HCT116 (cell line): ENCODE measurements around the gene CORO6. TPM values are rescaled to one million over a fixed set of nuclear protein-coding genes. Genes with fewer than 3 reads are reported as not detected.

Source experiments
- ATAC-seq: fragments of 200-7000 bp; cut with Tn5 transposase; 2 replicates; pipeline ENCODE4 v1.9.1; 2020; ENCODE audit warnings: mild to moderate bottlenecking, moderate library complexity
- BruUV-seq: library from RNA; stranded (reverse); fragments of 400-500 nt; replicated peaks from 2 replicates; lab custom pipeline; 2021; lab: Mats Ljungman, UMichigan
- CTCF ChIA-PET: fragments of 300-600 bp; sonication (Branson Sonifier 250); formaldehyde crosslinking; loops from one replicate; lab custom pipeline; 2021; ENCODE audit warnings: antibody characterized with exemption; lab: Charles Lee
- POLR2A ChIA-PET: fragments of 300-600, 350-600 bp; sonication (Branson Sonifier 250); formaldehyde crosslinking; loops from one replicate; lab custom pipeline; 2021; ENCODE audit warnings: antibody characterized with exemption; lab: Charles Lee
- RAD21 ChIA-PET, 2 experiments: fragments of 300-600 bp; sonication (Branson Sonifier 250); formaldehyde crosslinking; loops; one replicate each; lab custom pipeline; 2023; ENCODE audit warnings: low total read pairs in 2 of 2; ENCODE audit not compliant: uncharacterized antibody in 2 of 2, unreplicated experiment in 2 of 2, low non-redundant PET in 1 of 2; lab: Charles Lee
- DNase-seq: peaks from one replicate; pipeline ENCODE4 v3.0.0-alpha.2; 2010; ENCODE audit warnings: low read depth, low spot score
- H2AFZ ChIP-seq: fragments of 200-600 bp; shearing (Covaris generic), sonication (generic); 2 replicates; pipeline ENCODE4 v1.6.1; 2017; ENCODE audit warnings: low read depth, mixed run types, mixed read lengths, antibody characterized with exemption, low read length; ENCODE audit not compliant: poor library complexity, severe bottlenecking
- H3K27ac ChIP-seq: 2 replicates; pipeline ENCODE4 v1.5.1; 2012; ENCODE audit warnings: low read depth, low read length
- H3K27me3 ChIP-seq: fragments of 200-600 bp; sonication (generic); 2 replicates; pipeline ENCODE4 v1.6.1; 2016; ENCODE audit warnings: mixed run types, low read length, mixed read lengths; ENCODE audit not compliant: insufficient read depth
- H3K36me3 ChIP-seq, 2 experiments: fragments of 200-500 bp in 1 of 2; fragments of 200-600 bp in 1 of 2; sonication (Bioruptor generic) in 1 of 2; sonication (generic) in 1 of 2; 2 replicates each; pipeline versions ENCODE4 v1.5.1 to v1.6.1; 2014 to 2016; ENCODE audit warnings: low read length in 2 of 2, inconsistent platforms in 1 of 2, mixed read lengths in 1 of 2, mixed run types in 1 of 2; ENCODE audit not compliant: insufficient read depth in 2 of 2, control insufficient read depth in 1 of 2
- H3K4me1 ChIP-seq, 2 experiments: fragments of 200-600 bp in 1 of 2; sonication (generic) in 1 of 2; 2 replicates each; pipeline versions ENCODE4 v1.5.1 to v1.6.1; 2012 to 2017; ENCODE audit warnings: low read length in 2 of 2, inconsistent platforms in 1 of 2, mild to moderate bottlenecking in 1 of 2, mixed read lengths in 1 of 2, mixed run types in 1 of 2, moderate library complexity in 1 of 2; ENCODE audit not compliant: insufficient read depth in 2 of 2, control insufficient read depth in 1 of 2
- H3K4me2 ChIP-seq: fragments of 200-600 bp; sonication (generic); 2 replicates; pipeline ENCODE4 v1.6.1; 2017; ENCODE audit warnings: mixed run types, low read length, mixed read lengths
- H3K4me3 ChIP-seq, 2 experiments: fragments of 200-600 bp in 1 of 2; sonication (generic) in 1 of 2; replicated peaks in 1 of 2; 2 replicates each; pipeline ENCODE4 v1.5.1; 2011 to 2016; ENCODE audit warnings: low read length in 2 of 2, control low read depth in 1 of 2, low read depth in 1 of 2, mild to moderate bottlenecking in 1 of 2, mixed read lengths in 1 of 2, mixed run types in 1 of 2
- H3K79me2 ChIP-seq: fragments of 200-600 bp; sonication (generic); 2 replicates; pipeline ENCODE4 v1.6.1; 2017; ENCODE audit warnings: mild to moderate bottlenecking, mixed run types, low read length, moderate library complexity, mixed read lengths; ENCODE audit not compliant: insufficient read depth
- H3K9ac ChIP-seq: fragments of 200-600 bp; sonication (generic); 2 replicates; pipeline ENCODE4 v1.6.1; 2016; ENCODE audit warnings: low read length, mixed read lengths
- H3K9me2 ChIP-seq: fragments of 200-600 bp; sonication (generic), shearing (Covaris generic); 2 replicates; pipeline ENCODE4 v1.6.1; 2017; ENCODE audit warnings: mixed run types, mild to moderate bottlenecking, moderate library complexity; ENCODE audit not compliant: insufficient read depth
- H3K9me3 ChIP-seq, 2 experiments: fragments of 200-500 bp in 1 of 2; fragments of 200-600 bp in 1 of 2; sonication (Bioruptor generic) in 1 of 2; sonication (generic) in 1 of 2; 2 replicates each; pipeline ENCODE4 v1.6.1; 2014 to 2017; ENCODE audit warnings: low read length in 2 of 2, mixed read lengths in 2 of 2, inconsistent platforms in 1 of 2, low read depth in 1 of 2, mild to moderate bottlenecking in 1 of 2, mixed run types in 1 of 2, moderate library complexity in 1 of 2; ENCODE audit not compliant: control insufficient read depth in 1 of 2, insufficient read depth in 1 of 2
- H4K20me1 ChIP-seq: fragments of 200-600 bp; sonication (generic), shearing (Covaris generic); 2 replicates; pipeline ENCODE4 v1.6.1; 2017; ENCODE audit warnings: mixed run types, mild to moderate bottlenecking, moderate library complexity; ENCODE audit not compliant: insufficient read depth
- CBX3 ChIP-seq: IDR thresholded peaks from 2 replicates; pipeline ENCODE4 v1.6.1; 2012; ENCODE audit warnings: low read depth
- CEBPB ChIP-seq: IDR thresholded peaks from 2 replicates; pipeline ENCODE4 v1.6.1; 2012; ENCODE audit warnings: low read depth
- EGR1 ChIP-seq: IDR thresholded peaks from 2 replicates; pipeline ENCODE4 v1.6.1; 2012; ENCODE audit warnings: low read depth
- EZH2 ChIP-seq: fragments of 200-600 bp; sonication (generic); IDR thresholded peaks from 2 replicates; pipeline ENCODE4 v1.6.1; 2017; ENCODE audit warnings: antibody characterized with exemption, mixed run types
- EZH2phosphoT487 ChIP-seq: fragments of 200-600 bp; IDR thresholded peaks from 2 replicates; pipeline ENCODE4 v1.6.1; 2018; ENCODE audit warnings: antibody characterized with exemption, borderline replicate concordance
- FOSL1 ChIP-seq: IDR thresholded peaks from 2 replicates; pipeline ENCODE4 v1.6.1; 2012; ENCODE audit warnings: low read depth
- JUND ChIP-seq: IDR thresholded peaks from 2 replicates; pipeline ENCODE4 v1.6.1; 2012
- MAX ChIP-seq: IDR thresholded peaks from 2 replicates; pipeline ENCODE4 v1.6.1; 2012
- POLR2A ChIP-seq: IDR thresholded peaks from 2 replicates; pipeline ENCODE4 v1.7.0; 2011; ENCODE audit warnings: borderline replicate concordance; ENCODE audit not compliant: insufficient read depth, insufficient read length; ENCODE audit errors: extremely low read depth
- POLR2AphosphoS5 ChIP-seq: IDR thresholded peaks from 2 replicates; pipeline ENCODE4 v1.6.1; 2011; ENCODE audit warnings: mild to moderate bottlenecking, low read depth, low read length, moderate library complexity
- RAD21 ChIP-seq: IDR thresholded peaks from 2 replicates; pipeline ENCODE4 v1.6.1; 2012; ENCODE audit warnings: low read depth, mild to moderate bottlenecking
- REST ChIP-seq: IDR thresholded peaks from 2 replicates; pipeline ENCODE4 v1.6.1; 2012; ENCODE audit warnings: low read depth
- SP1 ChIP-seq: IDR thresholded peaks from 2 replicates; pipeline ENCODE4 v1.6.1; 2012; ENCODE audit warnings: low read depth
- SRF ChIP-seq: IDR thresholded peaks from 2 replicates; pipeline ENCODE4 v1.6.1; 2012; ENCODE audit warnings: low read depth
- TCF7L2 ChIP-seq: IDR thresholded peaks from 2 replicates; pipeline ENCODE4 v1.7.0; 2011; ENCODE audit warnings: borderline replicate concordance, inconsistent platforms; ENCODE audit not compliant: insufficient read depth, insufficient read length; ENCODE audit errors: extremely low read depth
- YY1 ChIP-seq: IDR thresholded peaks from 2 replicates; pipeline ENCODE4 v1.6.1; 2011; ENCODE audit warnings: low read length, low read depth, moderate library complexity, mild to moderate bottlenecking; ENCODE audit not compliant: insufficient replicate concordance; ENCODE audit errors: extremely low read depth
- ZFX ChIP-seq: fragments of 450-650 bp; IDR thresholded peaks from 2 replicates; pipeline ENCODE4 v1.6.1; 2017
- ZNF274 ChIP-seq: fragments of 200-500 bp; sonication (Bioruptor generic); IDR thresholded peaks from 2 replicates; pipeline ENCODE4 v1.6.1; 2014; ENCODE audit warnings: mild to moderate bottlenecking, low read depth, low read length, inconsistent platforms
- intact Hi-C: fragments of 100-400 bp; cut with micrococcal nuclease; formaldehyde crosslinking; loops from 2 replicates; pipeline ENCODE4 v1.10.0; 2022
- total RNA-seq: library from RNA; stranded (reverse); gene quantifications from one replicate; pipeline ENCODE4 v1.2.1, GENCODE V29; 2021; ENCODE audit not compliant: unreplicated experiment
- TF ChIP-seq, protein P1 (sequence below), 3 experiments: fragments of 200-600 bp in 1 of 3; sonication (generic) in 1 of 3; IDR thresholded peaks in 2 of 3; conservative IDR thresholded peaks in 1 of 3; 2 replicates each; pipeline ENCODE4 v1.5.1; 2012 to 2017; ENCODE audit warnings: low read depth in 2 of 3, low read length in 2 of 3, antibody characterized with exemption in 1 of 3, borderline replicate concordance in 1 of 3, control low read depth in 1 of 3, mild to moderate bottlenecking in 1 of 3, mixed read lengths in 1 of 3, mixed run types in 1 of 3, moderate library complexity in 1 of 3; ENCODE audit not compliant: insufficient read depth in 1 of 3

CORO6 gene
- total RNA-seq, 1 experiment from 2014 or later = 8.7 TPM

DNA sequence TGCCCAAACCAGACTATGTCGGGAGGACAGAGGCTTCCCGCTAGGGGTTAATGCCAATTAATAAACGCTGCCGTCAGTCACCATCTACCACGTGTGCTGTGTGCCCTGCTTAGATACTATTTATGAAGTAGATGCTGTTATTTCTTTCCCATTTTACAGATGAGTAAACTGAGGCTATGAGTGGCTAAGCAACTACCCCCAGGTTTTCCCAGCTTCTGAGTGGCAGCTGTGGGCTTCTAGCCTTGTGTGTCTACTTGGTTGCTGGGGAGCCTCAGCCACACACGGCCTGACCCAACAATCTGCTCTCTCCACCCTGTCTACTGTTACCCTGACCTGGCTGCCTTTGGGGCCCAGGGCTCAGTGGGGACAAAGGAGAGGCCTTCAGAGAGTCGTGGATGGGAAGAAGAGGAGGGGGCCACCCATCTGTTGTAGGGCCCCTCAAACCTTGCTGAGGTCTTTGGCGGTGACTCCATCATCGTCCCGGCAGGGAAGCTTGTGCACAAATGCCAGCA is 40.4 kb downstream of the CORO6 start:
- Histone ChIP-seq H3K4me1 (peaks cover 7 to 42% of the 10 kb centered on the region in 2 experiments; a peak in 3 of 4 replicates), H3K4me3 (no peak overlapping the region), H4K20me1 (no peaks in the 10 kb centered on the region), H3K4me2 (no peak overlapping the region), H3K36me3 (peaks cover 6 to 10% of the 10 kb centered on the region in 2 experiments; a peak in 2 of 4 replicates), H3K9me2 (no peaks in the 10 kb centered on the region), H3K79me2 (peaks cover 45% of the 10 kb centered on the region), H3K9me3 (no peaks in the 10 kb centered on the region), H3K27ac (no peak overlapping the region)
- no TSS peak for BruUV-seq
- ATAC-seq = no peak
- intact Hi-C loops = no loop called here
- POLR2A ChIA-PET = interaction anchor here (2.0 kb wide), 1 partner anchor 10 kb away, joined by 6 read pairs; the partner anchor contains the start of gene ANKRD13B
- CTCF ChIA-PET = interaction anchor here (2.0 to 6.0 kb wide), 4 partner anchors 10 to 511 kb away, joined by 7 to 38 read pairs (median 12); partner anchors contain the start of gene ANKRD13B
- no peak for TF ChIP-seq RAD21
- TF ChIP-seq EGR1 = no peak
- TF ChIP-seq SRF = no peak
- TF ChIP-seq, protein P1, sequence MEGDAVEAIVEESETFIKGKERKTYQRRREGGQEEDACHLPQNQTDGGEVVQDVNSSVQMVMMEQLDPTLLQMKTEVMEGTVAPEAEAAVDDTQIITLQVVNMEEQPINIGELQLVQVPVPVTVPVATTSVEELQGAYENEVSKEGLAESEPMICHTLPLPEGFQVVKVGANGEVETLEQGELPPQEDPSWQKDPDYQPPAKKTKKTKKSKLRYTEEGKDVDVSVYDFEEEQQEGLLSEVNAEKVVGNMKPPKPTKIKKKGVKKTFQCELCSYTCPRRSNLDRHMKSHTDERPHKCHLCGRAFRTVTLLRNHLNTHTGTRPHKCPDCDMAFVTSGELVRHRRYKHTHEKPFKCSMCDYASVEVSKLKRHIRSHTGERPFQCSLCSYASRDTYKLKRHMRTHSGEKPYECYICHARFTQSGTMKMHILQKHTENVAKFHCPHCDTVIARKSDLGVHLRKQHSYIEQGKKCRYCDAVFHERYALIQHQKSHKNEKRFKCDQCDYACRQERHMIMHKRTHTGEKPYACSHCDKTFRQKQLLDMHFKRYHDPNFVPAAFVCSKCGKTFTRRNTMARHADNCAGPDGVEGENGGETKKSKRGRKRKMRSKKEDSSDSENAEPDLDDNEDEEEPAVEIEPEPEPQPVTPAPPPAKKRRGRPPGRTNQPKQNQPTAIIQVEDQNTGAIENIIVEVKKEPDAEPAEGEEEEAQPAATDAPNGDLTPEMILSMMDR (IDR thresholded peaks at IDR 0.05 in 2 of 3, conservative IDR thresholded peaks at IDR 0.05 in 1 of 3; ENCODE audit: borderline replicate concordance in 1 of 3, insufficient read depth in 1 of 3, low read depth in 2 of 3, low read length in 2 of 3) = no peak
- TF ChIP-seq FOSL1 = no peak
- TF ChIP-seq TCF7L2 = no peak
- no peak for TF ChIP-seq POLR2AphosphoS5
- TF ChIP-seq ZNF274 = no peak
- no peak for TF ChIP-seq JUND
- no peak for TF ChIP-seq MAX
- TF ChIP-seq REST = no peak
- TF ChIP-seq POLR2A = no peak
- TF ChIP-seq EZH2 = no peak
- TF ChIP-seq CEBPB = no peak
- no peak for TF ChIP-seq CBX3
- TF ChIP-seq YY1 = no peak
- no peak for TF ChIP-seq EZH2phosphoT487
- no peak for TF ChIP-seq ZFX
- TF ChIP-seq SP1 = no peak
- TF ChIP-seq, all 23 proteins: peak for 0
- RAD21 ChIA-PET = interaction anchor here in 1 of 2 experiments (0.8 kb wide), 1 partner anchor 10 kb away, joined by 3 read pairs; no protein-coding TSS in a partner anchor
- Histone ChIP-seq H3K9ac (no peak overlapping the region), H3K27me3 (no peaks in the 10 kb centered on the region), H2AFZ (no peak overlapping the region)
- DNase-seq = no peak
